Measurements from ENCODE around the gene STIM2.

GRCh38 chr4:26993539-26993938, 132.9 kb downstream of the STIM2 start:
- no peak for TF ChIP-seq EZH2phosphoT487 (IDR thresholded peaks at IDR 0.05; ENCODE audit: borderline replicate concordance)
- TF ChIP-seq, protein P1, sequence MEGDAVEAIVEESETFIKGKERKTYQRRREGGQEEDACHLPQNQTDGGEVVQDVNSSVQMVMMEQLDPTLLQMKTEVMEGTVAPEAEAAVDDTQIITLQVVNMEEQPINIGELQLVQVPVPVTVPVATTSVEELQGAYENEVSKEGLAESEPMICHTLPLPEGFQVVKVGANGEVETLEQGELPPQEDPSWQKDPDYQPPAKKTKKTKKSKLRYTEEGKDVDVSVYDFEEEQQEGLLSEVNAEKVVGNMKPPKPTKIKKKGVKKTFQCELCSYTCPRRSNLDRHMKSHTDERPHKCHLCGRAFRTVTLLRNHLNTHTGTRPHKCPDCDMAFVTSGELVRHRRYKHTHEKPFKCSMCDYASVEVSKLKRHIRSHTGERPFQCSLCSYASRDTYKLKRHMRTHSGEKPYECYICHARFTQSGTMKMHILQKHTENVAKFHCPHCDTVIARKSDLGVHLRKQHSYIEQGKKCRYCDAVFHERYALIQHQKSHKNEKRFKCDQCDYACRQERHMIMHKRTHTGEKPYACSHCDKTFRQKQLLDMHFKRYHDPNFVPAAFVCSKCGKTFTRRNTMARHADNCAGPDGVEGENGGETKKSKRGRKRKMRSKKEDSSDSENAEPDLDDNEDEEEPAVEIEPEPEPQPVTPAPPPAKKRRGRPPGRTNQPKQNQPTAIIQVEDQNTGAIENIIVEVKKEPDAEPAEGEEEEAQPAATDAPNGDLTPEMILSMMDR (conservative IDR thresholded peaks at IDR 0.05; ENCODE audit: low read length), result no peak
